Measurements from ENCODE around the gene DCUN1D5.

DCUN1D5 gene

DNA sequence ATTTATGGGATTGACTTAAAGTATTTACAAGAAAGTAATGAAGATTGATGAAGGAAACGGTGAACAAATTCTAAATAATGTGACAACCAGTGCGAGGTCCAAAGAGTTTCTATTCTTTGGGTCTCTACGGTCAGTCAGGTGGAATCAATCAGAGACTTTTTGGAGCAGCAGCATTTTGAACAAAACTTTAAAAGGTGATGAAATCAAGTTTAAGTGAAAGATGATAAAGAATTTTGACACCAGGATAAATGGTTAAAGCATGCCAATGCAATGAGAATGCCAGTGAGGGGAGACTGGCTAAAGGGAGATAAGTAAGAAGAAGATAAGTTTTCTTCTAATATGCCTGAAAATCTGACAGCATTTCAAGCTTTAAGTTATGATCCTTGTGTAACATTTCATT is 67.9 kb downstream of the DCUN1D5 start:
- no peak overlapping the region for H3K27ac Mint-ChIP-seq
- no peaks in the 10 kb centered on the region for H3K27me3 Mint-ChIP-seq (ENCODE audit: low read depth)
- no peaks in the 10 kb centered on the region for H3K4me1 Mint-ChIP-seq
- peaks cover 11% of the 10 kb centered on the region for H3K9me3 Mint-ChIP-seq
- TF ChIP-seq, protein P1, sequence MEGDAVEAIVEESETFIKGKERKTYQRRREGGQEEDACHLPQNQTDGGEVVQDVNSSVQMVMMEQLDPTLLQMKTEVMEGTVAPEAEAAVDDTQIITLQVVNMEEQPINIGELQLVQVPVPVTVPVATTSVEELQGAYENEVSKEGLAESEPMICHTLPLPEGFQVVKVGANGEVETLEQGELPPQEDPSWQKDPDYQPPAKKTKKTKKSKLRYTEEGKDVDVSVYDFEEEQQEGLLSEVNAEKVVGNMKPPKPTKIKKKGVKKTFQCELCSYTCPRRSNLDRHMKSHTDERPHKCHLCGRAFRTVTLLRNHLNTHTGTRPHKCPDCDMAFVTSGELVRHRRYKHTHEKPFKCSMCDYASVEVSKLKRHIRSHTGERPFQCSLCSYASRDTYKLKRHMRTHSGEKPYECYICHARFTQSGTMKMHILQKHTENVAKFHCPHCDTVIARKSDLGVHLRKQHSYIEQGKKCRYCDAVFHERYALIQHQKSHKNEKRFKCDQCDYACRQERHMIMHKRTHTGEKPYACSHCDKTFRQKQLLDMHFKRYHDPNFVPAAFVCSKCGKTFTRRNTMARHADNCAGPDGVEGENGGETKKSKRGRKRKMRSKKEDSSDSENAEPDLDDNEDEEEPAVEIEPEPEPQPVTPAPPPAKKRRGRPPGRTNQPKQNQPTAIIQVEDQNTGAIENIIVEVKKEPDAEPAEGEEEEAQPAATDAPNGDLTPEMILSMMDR (IDR thresholded peaks at IDR 0.05; ENCODE audit: unreplicated experiment in 3 of 3): no peak
- H3K4me3 Mint-ChIP-seq: no peak overlapping the region
- no peaks in the 10 kb centered on the region for H3K36me3 Mint-ChIP-seq (ENCODE audit: low read depth)

DNA sequence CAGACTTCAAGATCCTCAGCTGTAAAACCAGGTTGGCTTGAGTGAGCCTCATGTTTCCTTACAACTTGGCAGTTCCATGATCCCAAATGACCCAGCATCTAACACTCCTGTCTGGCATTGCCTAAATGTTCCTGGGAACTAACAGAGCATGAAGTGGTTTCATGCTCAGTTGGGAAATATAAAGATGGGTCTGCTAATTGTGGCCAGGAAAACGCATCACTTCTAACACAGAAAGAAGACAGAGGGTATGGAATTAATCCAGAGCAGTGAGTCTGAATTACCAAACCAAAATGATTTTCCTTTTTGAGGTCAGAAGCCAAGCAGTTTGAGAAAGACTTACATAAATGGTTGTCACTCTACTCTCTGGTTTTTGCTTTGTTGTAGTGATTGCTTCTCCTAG is 75.9 kb downstream of the DCUN1D5 start:
- H3K9me3 Mint-ChIP-seq: peaks cover 7% of the 10 kb centered on the region
- no peak overlapping the region for H3K4me3 Mint-ChIP-seq
- no peaks in the 10 kb centered on the region for H3K4me1 Mint-ChIP-seq
- H3K27me3 Mint-ChIP-seq (ENCODE audit: low read depth): no peaks in the 10 kb centered on the region
- no peaks in the 10 kb centered on the region for H3K36me3 Mint-ChIP-seq (ENCODE audit: low read depth)
- H3K27ac Mint-ChIP-seq: no peak overlapping the region
- TF ChIP-seq, protein P1 (IDR thresholded peaks at IDR 0.05; ENCODE audit: unreplicated experiment in 3 of 3): no peak

DNA sequence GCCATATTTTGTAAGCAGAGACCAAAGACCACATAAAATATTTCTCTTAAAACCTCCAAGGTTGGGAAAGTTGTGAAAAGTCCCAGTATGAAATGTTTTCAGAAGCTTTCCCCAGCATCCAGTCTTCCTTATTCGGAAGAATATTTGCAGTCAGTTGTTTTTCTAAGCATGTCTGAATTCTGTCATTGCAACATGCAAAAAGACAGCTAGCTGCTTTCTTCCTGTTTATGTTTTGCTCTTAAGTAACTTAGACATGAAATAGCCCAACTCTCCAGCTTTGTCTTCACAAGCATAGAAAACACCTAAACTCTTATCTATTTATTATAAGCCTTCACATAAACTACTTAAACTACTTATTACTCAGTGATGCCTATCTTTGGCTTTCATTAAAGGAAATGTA is 78.5 kb downstream of the DCUN1D5 start:
- Mint-ChIP-seq H3K4me1 (no peaks in the 10 kb centered on the region), H3K27ac (no peak overlapping the region), H3K27me3 (ENCODE audit: low read depth) (no peaks in the 10 kb centered on the region), H3K9me3 (peaks cover 12% of the 10 kb centered on the region), H3K4me3 (no peak overlapping the region), H3K36me3 (ENCODE audit: low read depth) (no peaks in the 10 kb centered on the region)
- TF ChIP-seq, protein P1 (IDR thresholded peaks at IDR 0.05; ENCODE audit: unreplicated experiment in 3 of 3): no peak

Measured in nephron (organoid).